OCI-LY3 (cell line): ENCODE results near the gene FOS.

ENCODE experiments used
- CTCF ChIP-seq: fragments of 200-600, 300-600 bp; sonication (generic); IDR thresholded peaks from 2 replicates; pipeline ENCODE4 v1.5.1; 2014; ENCODE audit warnings: antibody characterized with exemption, low read length, low read depth
- EZH2phosphoT487 ChIP-seq: fragments of 200-600 bp; shearing (Covaris generic); IDR thresholded peaks from 2 replicates; pipeline ENCODE4 v1.6.1; 2018; ENCODE audit warnings: antibody characterized with exemption, mixed run types, low read depth

GRCh38 chr14:75301666-75302325 lies 23.2 kb downstream of the FOS start:
- TF ChIP-seq CTCF (no peak), EZH2phosphoT487 (no peak)
